ENCODE measurements around the gene MDH1B. TPM values are rescaled to one million over a fixed set of nuclear protein-coding genes. Genes with fewer than 3 reads are reported as not detected.

The MDH1B gene
- total RNA-seq, 1 experiment from 2014 or later, result 1.3 TPM

- peaks cover 0 to 4% (median 0%) of the 10 kb centered on the region in 3 experiments; a peak in 2 of 7 replicates for H3K36me3 Mint-ChIP-seq (ENCODE audit: insufficient read depth in 1 of 3, low read depth in 3 of 3)
Observed at GRCh38 chr2:206800506-206801417, 35.6 kb upstream of the MDH1B start.

More at GRCh38 chr2:206800506-206801417, 35.6 kb upstream of the MDH1B start:
- Mint-ChIP-seq H3K27me3 (ENCODE audit: low read depth) (no peaks in the 10 kb centered on the region), H3K4me1 (peaks cover 37 to 58% of the 10 kb centered on the region in 2 experiments), H3K4me3 (peak overlapping the region in 1 of 2 experiments; percentile 7; a peak in 1 of 5 replicates), H3K9me3 (no peaks in the 10 kb centered on the region), H3K27ac (peak overlapping the region; percentile 56 to 79 (median 59); a peak in 4 of 7 replicates)
- H3K56ac ChIP-seq (ENCODE audit: insufficient read length, low read depth, low read length), result no peak overlapping the region
- no peaks in the 10 kb centered on the region for H4K20me1 ChIP-seq (ENCODE audit: control insufficient read depth, insufficient read depth, insufficient read length)
- H3K27ac ChIP-seq (ENCODE audit: insufficient read length, low read depth, low read length), result peak overlapping the region; percentile 20
- no peaks in the 10 kb centered on the region for H3K79me2 ChIP-seq (ENCODE audit: insufficient read depth, low read length)
- H2BK20ac ChIP-seq (ENCODE audit: low read depth, low read length, poor library complexity, severe bottlenecking), result no peak overlapping the region
- H3K23me2 ChIP-seq (ENCODE audit: insufficient read length, low read depth, low read length, poor library complexity, severe bottlenecking), result no peaks in the 10 kb centered on the region
- peak; percentile 76 for TF ChIP-seq CTCF (conservative IDR thresholded peaks at IDR 0.05)
- H3K4me2 ChIP-seq (ENCODE audit: insufficient read depth, insufficient read length, low read length), result peak overlapping the region; percentile 8
- no peaks in the 10 kb centered on the region for H3K79me1 ChIP-seq (ENCODE audit: insufficient read depth, low read depth, low read length, poor library complexity, severe bottlenecking)
- H3K18ac ChIP-seq (ENCODE audit: insufficient read length, low read depth, low read length), result peak overlapping the region; percentile 44
- no peaks in the 10 kb centered on the region for H3K9me3 ChIP-seq (ENCODE audit: control insufficient read depth, low read depth, low read length)
- H2BK120ac ChIP-seq (ENCODE audit: low read depth, low read length, poor library complexity, severe bottlenecking), result no peak overlapping the region
- no peaks in the 10 kb centered on the region for H3K27me3 ChIP-seq (ENCODE audit: insufficient read depth, low read length)
- no CpG with 5 or more reads among the region's 12 CpGs for WGBS (ENCODE audit: extremely low coverage, insufficient read length, low lambda C conversion rate)
- DNase-seq, result peak; percentile 72
- no peak overlapping the region for H2BK15ac ChIP-seq (ENCODE audit: low read depth, low read length)
- no peak overlapping the region for H4K5ac ChIP-seq (ENCODE audit: insufficient read length, low read depth, low read length)
- H4K8ac ChIP-seq (replicated peaks; ENCODE audit: insufficient read length, low read depth, low read length), result no peak overlapping the region
- no peak overlapping the region for H2AK5ac ChIP-seq (ENCODE audit: insufficient read length, low read length)
- H3K4ac ChIP-seq (ENCODE audit: low read depth, low read length), result no peak overlapping the region
- H2BK5ac ChIP-seq (ENCODE audit: insufficient read length, low read length), result no peak overlapping the region
- H2BK12ac ChIP-seq (ENCODE audit: insufficient read length, low read depth, low read length), result no peak overlapping the region
- H3K9ac ChIP-seq (ENCODE audit: extremely low read depth, insufficient read length, low read length), result no peak overlapping the region
- H3K14ac ChIP-seq (ENCODE audit: insufficient read depth, low read length), result peak overlapping the region; percentile 54; the same call in 1 of the 2 replicates
- H3K23ac ChIP-seq (ENCODE audit: insufficient read length, low read depth, low read length), result no peak overlapping the region
- no peak overlapping the region for H2AFZ ChIP-seq (ENCODE audit: low read length)
- H3T11ph ChIP-seq (ENCODE audit: low read length), result no peak overlapping the region
- H4K91ac ChIP-seq (ENCODE audit: insufficient read length, low read depth, low read length), result no peak overlapping the region
- peaks cover 10% of the 10 kb centered on the region; the same call in 1 of the 2 replicates for H3K4me1 ChIP-seq (ENCODE audit: insufficient read depth, low read length)
